IPS-15b (cell line): ENCODE data around the gene MTFR2.

Source experiments
- H3K27me3 ChIP-seq: one replicate; pipeline ENCODE4 v1.6.1; 2013; ENCODE audit warnings: low read length; ENCODE audit not compliant: control insufficient read depth, insufficient read depth
- H3K36me3 ChIP-seq: one replicate; pipeline ENCODE4 v1.6.1; 2013; ENCODE audit warnings: low read length; ENCODE audit not compliant: control insufficient read depth, insufficient read depth
- H3K4me1 ChIP-seq: one replicate; pipeline ENCODE4 v1.6.1; 2013; ENCODE audit warnings: mild to moderate bottlenecking, low read length; ENCODE audit not compliant: control insufficient read depth, insufficient read depth
- H3K4me3 ChIP-seq: one replicate; pipeline ENCODE4 v1.5.1; 2013; ENCODE audit warnings: low read depth, low read length
- H3K9ac ChIP-seq: one replicate; pipeline ENCODE4 v1.6.1; 2013; ENCODE audit warnings: low read depth, mild to moderate bottlenecking, low read length
- H3K9me3 ChIP-seq: one replicate; pipeline ENCODE4 v1.6.1; 2013; ENCODE audit warnings: mild to moderate bottlenecking, low read length; ENCODE audit not compliant: control insufficient read depth, insufficient read depth

Gene MTFR2

DNA sequence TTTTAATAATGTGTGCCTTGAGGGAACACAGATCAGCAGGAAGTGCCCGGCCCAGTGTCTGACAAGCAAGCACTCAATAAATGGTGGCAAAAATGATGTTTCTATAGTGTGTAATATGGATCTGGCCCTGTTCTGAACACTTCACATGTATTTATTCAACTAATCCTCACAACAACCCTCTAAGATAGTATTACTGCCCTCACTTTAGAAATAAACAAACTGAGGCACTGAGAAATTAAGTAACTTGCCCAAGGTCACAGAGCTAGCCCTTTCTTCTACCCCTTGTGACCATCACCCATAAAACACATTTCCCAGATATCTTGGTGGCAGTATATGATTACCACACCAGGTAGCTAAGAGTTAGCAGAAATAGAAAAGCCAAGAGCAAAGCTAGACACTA lies 12.8 kb upstream of the MTFR2 start:
- H3K9me3 ChIP-seq = no peaks in the 10 kb centered on the region
- no peaks in the 10 kb centered on the region for H3K27me3 ChIP-seq
- peaks cover 15% of the 10 kb centered on the region for H3K36me3 ChIP-seq
- no peak overlapping the region for H3K9ac ChIP-seq
- H3K4me1 ChIP-seq = no peaks in the 10 kb centered on the region
- no peak overlapping the region for H3K4me3 ChIP-seq

DNA sequence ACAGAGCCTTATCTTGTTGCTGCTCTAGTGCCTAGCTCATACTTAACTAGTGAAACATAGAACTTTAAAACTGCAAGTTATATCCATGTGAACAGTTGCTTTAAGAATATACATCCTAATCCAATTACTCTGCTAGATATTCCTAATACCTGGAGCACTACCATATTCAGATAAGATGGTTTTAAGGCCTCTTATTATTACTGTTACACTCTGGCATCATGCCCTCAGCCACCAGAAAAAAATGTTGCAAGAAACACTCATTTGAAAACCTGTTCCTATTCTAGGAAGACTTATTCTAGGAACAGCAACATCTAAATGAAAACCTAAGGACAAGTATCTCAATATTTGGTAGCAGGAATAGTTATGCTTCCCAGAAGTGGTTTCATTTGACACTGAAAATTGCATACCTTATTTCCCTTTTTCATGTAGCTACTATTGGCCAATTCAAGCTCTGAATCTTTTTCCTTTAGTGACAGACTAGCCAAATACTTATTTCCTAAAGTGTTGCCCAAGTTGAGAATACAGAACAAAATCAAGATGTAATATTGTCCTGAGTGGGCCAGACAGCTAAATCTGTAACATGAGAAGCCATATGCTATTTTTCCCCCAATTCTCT lies 4.8 kb upstream of the MTFR2 start:
- Histone ChIP-seq H3K9me3 (no peaks in the 10 kb centered on the region), H3K4me3 (no peak overlapping the region), H3K4me1 (no peaks in the 10 kb centered on the region), H3K27me3 (no peaks in the 10 kb centered on the region), H3K36me3 (no peaks in the 10 kb centered on the region), H3K9ac (no peak overlapping the region)

DNA sequence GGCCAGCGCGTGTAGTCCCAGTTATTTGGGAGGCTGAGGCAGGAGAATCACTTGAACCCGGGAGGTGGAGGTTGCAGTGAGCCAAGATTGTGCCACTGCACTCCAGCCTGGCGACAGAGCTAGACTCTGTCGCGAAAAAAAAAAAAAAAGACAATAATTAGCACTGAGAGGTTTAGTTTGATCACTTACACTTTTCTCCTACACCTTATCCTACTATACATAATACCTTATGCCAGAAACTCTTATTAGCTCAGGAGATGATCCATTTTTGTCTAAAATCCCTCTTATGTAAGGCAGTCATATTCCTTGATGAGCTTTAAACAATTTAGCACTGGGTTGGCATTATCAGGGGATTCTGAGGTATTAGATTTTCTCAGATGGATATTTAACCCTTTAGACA lies 3.6 kb upstream of the MTFR2 start:
- no peaks in the 10 kb centered on the region for H3K36me3 ChIP-seq

DNA sequence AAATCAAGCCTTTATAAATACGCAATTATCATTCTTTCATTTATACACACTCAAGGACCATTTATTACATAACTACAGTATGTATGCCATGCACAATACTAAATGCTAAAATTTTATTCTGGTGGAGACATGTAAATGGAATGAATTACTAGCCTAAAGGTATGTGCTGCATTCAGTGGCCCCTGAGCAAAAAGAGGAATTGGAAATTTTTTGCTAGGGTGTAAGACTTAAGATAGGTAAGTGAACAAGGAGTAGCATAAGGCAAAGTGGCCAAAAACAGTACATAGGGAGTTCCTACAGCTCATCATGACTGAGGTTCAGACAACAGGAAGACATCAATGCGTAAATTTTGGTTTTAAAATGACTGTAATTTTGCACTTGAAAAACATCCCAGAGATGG lies 2.3 kb upstream of the MTFR2 start:
- Histone ChIP-seq H3K9ac (no peak overlapping the region), H3K4me1 (peaks cover 6% of the 10 kb centered on the region), H3K27me3 (no peaks in the 10 kb centered on the region), H3K4me3 (no peak overlapping the region), H3K36me3 (no peaks in the 10 kb centered on the region), H3K9me3 (no peaks in the 10 kb centered on the region)

More for the DNA sequence above, 3.6 kb upstream of the MTFR2 start:
- no peaks in the 10 kb centered on the region for H3K27me3 ChIP-seq
- no peak overlapping the region for H3K4me3 ChIP-seq
- peaks cover 5% of the 10 kb centered on the region for H3K4me1 ChIP-seq
- H3K9ac ChIP-seq = no peak overlapping the region
- no peaks in the 10 kb centered on the region for H3K9me3 ChIP-seq

DNA sequence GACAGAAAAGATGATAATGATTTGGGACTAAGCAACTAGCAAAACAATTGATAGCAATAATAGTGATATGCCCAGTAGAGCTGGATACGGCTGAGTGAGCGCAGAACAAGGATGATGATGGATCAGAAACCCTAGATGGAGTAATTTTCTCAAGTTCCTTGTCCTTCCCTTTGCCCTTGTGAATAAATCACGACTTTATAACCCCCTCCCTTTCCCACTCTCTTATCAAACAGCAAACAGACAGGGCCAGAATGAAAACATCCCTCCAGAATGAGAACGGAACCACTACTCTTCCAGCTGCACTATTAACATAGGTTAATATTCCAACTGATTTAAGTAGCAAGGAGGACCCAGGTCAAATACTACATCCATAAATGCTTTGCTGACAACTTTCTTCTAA lies 1.3 kb upstream of the MTFR2 start:
- Histone ChIP-seq H3K27me3 (no peaks in the 10 kb centered on the region), H3K4me1 (peaks cover 6% of the 10 kb centered on the region), H3K9ac (no peak overlapping the region), H3K4me3 (no peak overlapping the region), H3K9me3 (no peaks in the 10 kb centered on the region), H3K36me3 (no peaks in the 10 kb centered on the region)

DNA sequence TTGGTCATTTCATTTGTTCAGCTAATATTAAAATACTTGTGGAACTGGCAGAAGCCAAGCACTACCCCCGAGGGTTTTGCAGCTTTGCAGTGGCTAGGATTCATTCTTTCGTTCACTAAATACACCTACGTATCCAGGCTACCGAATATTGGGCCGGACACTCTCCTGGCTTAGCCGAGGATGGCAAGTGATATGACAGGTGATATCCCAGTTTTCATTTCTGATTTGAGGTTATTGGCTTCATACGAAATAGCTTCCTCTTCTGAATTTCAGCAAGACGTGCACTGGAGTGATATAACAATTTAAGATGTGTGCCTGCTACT lies 536 bp upstream of the MTFR2 start:
- H3K36me3 ChIP-seq = no peaks in the 10 kb centered on the region
- no peaks in the 10 kb centered on the region for H3K27me3 ChIP-seq
- peak overlapping the region; percentile 64 for H3K4me3 ChIP-seq
- H3K4me1 ChIP-seq = peaks cover 6% of the 10 kb centered on the region
- peak overlapping the region; percentile 28 for H3K9ac ChIP-seq
- no peaks in the 10 kb centered on the region for H3K9me3 ChIP-seq

DNA sequence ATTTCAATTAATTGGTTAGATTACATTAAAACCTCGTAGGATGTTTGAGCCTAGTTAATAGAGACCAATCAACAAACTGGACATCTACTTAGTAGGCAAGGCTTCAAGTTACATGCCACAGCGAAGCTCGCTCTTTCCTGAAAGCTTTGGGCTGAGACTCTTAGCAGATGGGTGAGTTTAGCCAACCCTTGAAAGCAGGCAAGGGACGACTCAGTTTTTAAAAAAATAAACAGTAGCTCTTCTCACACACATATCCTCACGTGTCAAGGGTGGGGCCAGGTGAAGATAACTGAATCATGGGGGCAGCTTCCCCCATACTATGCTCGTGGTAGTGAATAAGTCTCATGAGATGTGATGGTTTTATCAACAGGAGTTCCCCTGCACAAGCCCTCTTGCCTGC lies 775 bp downstream of the MTFR2 start:
- Histone ChIP-seq H3K9me3 (no peaks in the 10 kb centered on the region), H3K27me3 (no peaks in the 10 kb centered on the region), H3K4me3 (peak overlapping the region; percentile 92), H3K4me1 (peaks cover 6% of the 10 kb centered on the region), H3K36me3 (no peaks in the 10 kb centered on the region), H3K9ac (peak overlapping the region; percentile 79)

DNA sequence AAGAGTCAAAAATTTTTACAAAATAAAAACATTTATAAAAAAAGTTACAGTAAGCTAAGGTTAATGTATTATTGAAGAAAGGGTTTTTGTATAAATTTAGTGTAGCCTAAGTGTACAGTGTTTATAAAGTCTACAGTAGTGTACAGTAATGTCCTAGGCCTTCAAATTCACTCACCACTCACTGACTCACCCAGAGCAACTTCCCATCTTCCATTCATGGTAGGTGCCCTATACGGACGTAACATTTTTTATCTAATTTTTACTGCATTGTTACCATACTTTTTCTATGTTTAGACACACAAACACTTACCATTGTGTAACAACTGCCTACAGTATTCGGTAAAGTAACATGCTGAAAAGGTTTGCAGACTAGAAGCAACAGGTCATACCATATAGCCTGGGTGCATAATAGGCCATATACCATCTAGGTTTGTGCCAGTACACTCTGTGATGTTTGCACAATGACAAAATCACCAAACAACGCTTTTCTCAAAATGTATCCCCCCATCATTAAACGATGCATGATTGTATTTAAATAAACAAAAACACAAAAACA lies 6.0 kb downstream of the MTFR2 start:
- Histone ChIP-seq H3K9ac (no peak overlapping the region), H3K4me3 (no peak overlapping the region), H3K36me3 (no peaks in the 10 kb centered on the region)

DNA sequence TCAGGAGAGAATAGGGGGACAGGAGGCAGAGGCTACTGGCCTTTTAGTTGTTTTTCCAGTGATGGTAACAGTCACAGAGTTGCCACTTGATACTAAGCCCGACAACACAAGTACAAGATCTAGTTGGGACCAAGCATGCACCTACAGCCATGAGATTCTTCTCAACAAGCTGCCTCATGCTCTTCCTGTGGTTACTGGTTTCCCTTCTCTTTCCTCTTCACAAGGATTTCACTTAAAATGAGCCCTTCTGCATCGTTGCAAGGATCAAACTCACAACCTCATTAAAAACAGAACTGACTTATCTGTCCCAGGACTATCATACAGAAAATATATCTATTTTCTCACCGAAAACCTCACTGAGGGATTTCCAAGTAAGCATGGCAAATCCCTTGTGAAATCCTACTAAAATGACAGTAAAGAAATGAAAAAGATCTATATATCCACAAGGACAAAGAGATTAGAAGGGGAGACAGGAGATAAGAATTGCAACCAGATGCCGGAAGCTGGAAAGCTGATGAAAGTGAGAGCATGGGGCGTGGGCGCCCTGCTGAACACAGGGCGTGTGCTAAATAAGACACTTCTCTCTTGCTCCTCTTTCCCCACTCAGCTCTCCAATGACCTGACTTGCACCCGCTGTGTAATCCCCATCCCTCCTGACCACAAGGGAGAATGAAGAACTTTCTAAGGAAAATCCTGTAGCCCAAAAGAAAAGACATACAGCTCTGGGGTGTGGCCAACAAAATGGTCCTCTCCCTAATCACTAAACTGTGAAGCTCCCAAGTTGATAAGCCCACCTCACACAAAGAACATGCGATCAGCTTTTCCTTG lies 13.4 kb downstream of the MTFR2 start:
- Histone ChIP-seq H3K4me3 (no peak overlapping the region), H3K36me3 (no peaks in the 10 kb centered on the region), H3K4me1 (no peaks in the 10 kb centered on the region), H3K9ac (no peak overlapping the region), H3K9me3 (no peaks in the 10 kb centered on the region), H3K27me3 (no peaks in the 10 kb centered on the region)

More for the DNA sequence above, 6.0 kb downstream of the MTFR2 start:
- H3K9me3 ChIP-seq = no peaks in the 10 kb centered on the region
- no peaks in the 10 kb centered on the region for H3K27me3 ChIP-seq
- peaks cover 5% of the 10 kb centered on the region for H3K4me1 ChIP-seq

DNA sequence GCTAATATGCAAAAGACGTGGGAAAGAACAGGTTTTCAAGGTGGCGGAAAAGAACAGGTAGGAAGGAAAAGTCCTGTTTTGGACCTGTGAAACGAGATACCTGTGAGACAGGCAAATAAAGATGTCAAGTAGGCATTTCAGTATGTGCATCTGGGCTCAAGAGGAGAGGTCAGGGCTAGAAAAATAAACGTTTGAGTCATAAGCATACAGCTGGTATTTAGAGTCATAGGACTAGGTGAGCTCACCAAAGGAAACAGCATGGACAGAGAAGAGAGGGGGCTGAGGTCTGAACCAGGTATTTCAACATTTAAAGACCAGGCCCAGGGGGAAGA lies 14.9 kb downstream of the MTFR2 start:
- H3K27me3 ChIP-seq = no peaks in the 10 kb centered on the region

DNA sequence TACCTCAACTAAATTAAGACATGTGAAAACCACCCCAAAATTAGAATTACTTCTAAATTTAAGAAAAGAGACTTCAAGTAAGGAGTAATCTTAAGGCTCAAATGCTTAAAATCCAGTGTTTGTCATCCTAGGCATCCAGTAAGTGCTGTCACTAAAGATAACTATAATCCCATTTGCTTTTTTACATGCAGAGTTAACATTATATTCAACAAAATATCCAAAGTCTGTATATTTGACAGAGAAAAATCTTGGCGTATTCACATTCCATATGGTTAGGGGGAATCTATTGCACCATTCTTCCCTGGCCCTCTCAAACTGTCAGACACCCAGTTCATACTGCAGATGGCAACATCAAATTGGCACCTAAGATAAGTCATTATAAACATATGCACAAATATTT lies 17.4 kb downstream of the MTFR2 start:
- no peaks in the 10 kb centered on the region for H3K4me1 ChIP-seq
- no peaks in the 10 kb centered on the region for H3K27me3 ChIP-seq
- H3K9me3 ChIP-seq = no peaks in the 10 kb centered on the region
- H3K4me3 ChIP-seq = no peak overlapping the region
- no peaks in the 10 kb centered on the region for H3K36me3 ChIP-seq
- no peak overlapping the region for H3K9ac ChIP-seq

More for the DNA sequence above, 14.9 kb downstream of the MTFR2 start:
- no peak overlapping the region for H3K4me3 ChIP-seq
- H3K9ac ChIP-seq = no peak overlapping the region
- H3K36me3 ChIP-seq = no peaks in the 10 kb centered on the region
- H3K4me1 ChIP-seq = no peaks in the 10 kb centered on the region
- no peaks in the 10 kb centered on the region for H3K9me3 ChIP-seq

DNA sequence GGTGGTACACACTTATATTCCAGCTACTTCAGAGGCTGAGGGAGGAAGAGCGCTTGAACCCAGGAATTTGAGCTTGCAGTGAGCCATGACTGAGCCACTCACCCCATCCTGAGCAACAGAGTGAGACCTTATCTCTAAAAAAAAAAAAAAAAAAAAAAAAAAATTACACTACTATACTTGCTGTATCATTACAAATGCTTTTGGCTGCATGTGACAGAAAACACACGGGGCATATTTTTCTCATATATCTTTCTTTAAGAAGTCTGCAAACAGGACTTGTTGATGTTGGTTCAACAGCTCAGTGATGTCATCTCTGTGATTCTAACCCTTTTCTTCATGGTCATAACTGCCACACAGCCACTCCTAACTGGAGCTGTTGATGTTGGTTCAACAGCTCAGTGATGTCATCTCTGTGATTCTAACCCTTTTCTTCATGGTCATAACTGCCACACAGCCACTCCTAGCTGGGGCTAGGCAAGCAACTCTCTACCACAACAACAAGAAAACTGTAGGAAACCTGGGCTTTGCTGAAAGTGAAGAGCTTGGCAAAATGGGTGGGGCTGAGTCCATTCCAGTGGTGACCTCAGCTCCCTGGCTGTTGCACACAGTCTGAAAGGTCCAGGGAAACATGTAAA lies 19.8 kb downstream of the MTFR2 start:
- H3K36me3 ChIP-seq = no peaks in the 10 kb centered on the region
- H3K4me3 ChIP-seq = no peak overlapping the region
- H3K9ac ChIP-seq = no peak overlapping the region
- H3K9me3 ChIP-seq = no peaks in the 10 kb centered on the region
- no peaks in the 10 kb centered on the region for H3K27me3 ChIP-seq
- H3K4me1 ChIP-seq = no peaks in the 10 kb centered on the region
